Spleen (tissue), 7 donors: ENCODE measurements around the gene CDK8.

Source experiments
- CTCF ChIP-seq, 11 experiments: fragments of 200-600 bp in 7 of 11; fragments of 450-650 bp in 4 of 11; sonication (generic) in 4 of 11; IDR thresholded peaks in 8 of 11; conservative IDR thresholded peaks in 3 of 11; 1 replicate in 7 of 11; 2 replicates in 4 of 11; pipeline versions ENCODE4 v1.4.0 to v1.8.0; 2016 to 2021; ENCODE audit warnings: antibody characterized with exemption in 11 of 11, inconsistent platforms in 4 of 11, mild to moderate bottlenecking in 1 of 11
- POLR2A ChIP-seq, 3 donors: fragments of 450-650 bp; IDR thresholded peaks; one replicate each; pipeline ENCODE4 v1.5.1; 2017; ENCODE audit warnings: antibody characterized with exemption in 3 of 3, mild to moderate bottlenecking in 1 of 3
- POLR2AphosphoS5 ChIP-seq, 3 donors: sonication (generic); formaldehyde crosslinking; IDR thresholded peaks; one replicate each; pipeline ENCODE4 v1.5.1; 2017; ENCODE audit warnings: antibody characterized with exemption in 3 of 3
- donor health status: DM: no; HTN: no; CAD: no; lungs with moderate emphysema.
- donor health status: DM: no; HTN: no; CAD: no.
- donor health status: DM: no; HTN: no; CAD: no.

- TF ChIP-seq CTCF (IDR thresholded peaks at IDR 0.05 in 8 of 11, conservative IDR thresholded peaks at IDR 0.05 in 3 of 11) (no peak), POLR2AphosphoS5 (IDR thresholded peaks at IDR 0.05) (no peak), POLR2A (IDR thresholded peaks at IDR 0.05) (no peak)
Measured at GRCh38 chr13:26448032-26448431, 194.1 kb downstream of the CDK8 start.
